Neural progenitor cell (in vitro differentiated cells): ENCODE data around the gene DACT1. TPM values are rescaled to one million over a fixed set of nuclear protein-coding genes. Genes with fewer than 3 reads are reported as not detected.

Experiments used
- DNase-seq: peaks from one replicate; pipeline ENCODE4 v3.0.0-alpha.2; 2016; ENCODE audit warnings: low spot score
- H2AFZ ChIP-seq: fragments of 200-600 bp; sonication (generic); replicated peaks from 2 replicates; pipeline ENCODE4 v1.6.1; 2016; ENCODE audit warnings: antibody characterized with exemption
- H3F3A ChIP-seq: fragments of 200-600 bp; sonication (generic); 2 replicates; pipeline ENCODE4 v1.6.1; 2016; ENCODE audit warnings: antibody characterized with exemption, low read depth
- H3K27ac ChIP-seq: fragments of 200-600 bp; sonication (generic); 2 replicates; pipeline ENCODE4 v1.5.1; 2016; ENCODE audit warnings: mild to moderate bottlenecking
- H3K27me3 ChIP-seq: fragments of 200-600 bp; sonication (generic); 2 replicates; pipeline ENCODE4 v1.6.1; 2016; ENCODE audit warnings: mild to moderate bottlenecking, moderate library complexity
- H3K36me3 ChIP-seq: fragments of 200-600 bp; sonication (generic); 2 replicates; pipeline ENCODE4 v1.5.1; 2016
- H3K4me1 ChIP-seq: fragments of 200-600 bp; sonication (generic); 2 replicates; pipeline ENCODE4 v1.6.1; 2016; ENCODE audit warnings: mixed run types
- H3K4me2 ChIP-seq: fragments of 200-600 bp; sonication (generic); 2 replicates; pipeline ENCODE4 v1.6.1; 2016
- H3K4me3 ChIP-seq: fragments of 200-600 bp; sonication (generic); 2 replicates; pipeline ENCODE4 v1.5.1; 2016
- H3K79me2 ChIP-seq: fragments of 200-600 bp; sonication (generic); 2 replicates; pipeline ENCODE4 v1.6.1; 2016; ENCODE audit warnings: low read depth
- H3K9ac ChIP-seq: fragments of 200-600 bp; sonication (generic); 2 replicates; pipeline ENCODE4 v1.6.1; 2016
- H3K9me3 ChIP-seq: fragments of 200-600 bp; sonication (generic); 2 replicates; pipeline ENCODE4 v1.5.1; 2016; ENCODE audit warnings: low read depth
- H4K20me1 ChIP-seq: fragments of 200-600 bp; sonication (generic); 2 replicates; pipeline ENCODE4 v1.6.1; 2016; ENCODE audit warnings: low read depth
- H3K27ac Mint-ChIP-seq: 3 replicates; pipeline ENCODE4 v1.8.0; 2021; ENCODE audit warnings: mixed read lengths
- H3K27me3 Mint-ChIP-seq: 2 replicates; pipeline ENCODE4 v1.8.0; 2022; ENCODE audit warnings: low read depth, mild to moderate bottlenecking, inconsistent platforms, moderate library complexity, mixed read lengths; ENCODE audit not compliant: insufficient read depth
- H3K36me3 Mint-ChIP-seq: 3 replicates; pipeline ENCODE4 v1.8.0; 2021; ENCODE audit warnings: mixed read lengths
- H3K4me1 Mint-ChIP-seq: 3 replicates; pipeline ENCODE4 v1.8.0; 2021; ENCODE audit warnings: mixed read lengths
- H3K4me3 Mint-ChIP-seq: 3 replicates; pipeline ENCODE4 v1.8.0; 2021; ENCODE audit warnings: mild to moderate bottlenecking, moderate library complexity, mixed read lengths
- H3K9me3 Mint-ChIP-seq: 3 replicates; pipeline ENCODE4 v1.8.0; 2020; ENCODE audit warnings: mixed read lengths
- EZH2 ChIP-seq: fragments of 200-600 bp; sonication (generic); IDR thresholded peaks from 2 replicates; pipeline ENCODE4 v1.6.1; 2017; ENCODE audit warnings: antibody characterized with exemption, mild to moderate bottlenecking, moderate library complexity
- EZH2phosphoT487 ChIP-seq: fragments of 200-600 bp; sonication (generic); IDR thresholded peaks from 2 replicates; pipeline ENCODE4 v1.6.1; 2017; ENCODE audit warnings: antibody characterized with exemption
- total RNA-seq: library from RNA; depleted of rRNA; stranded (reverse); fragments of >200 nt; gene quantifications from 2 replicates; pipeline ENCODE4 v1.2.3, GENCODE V29; 2015; ENCODE audit warnings: low replicate concordance
- TF ChIP-seq, protein P1 (sequence below): fragments of 200-600 bp; sonication (generic); IDR thresholded peaks from 2 replicates; pipeline ENCODE4 v1.5.1; 2017; ENCODE audit warnings: antibody characterized with exemption, mild to moderate bottlenecking

Gene DACT1
- total RNA-seq, 1 donor from 2014 or later = 3.4 TPM

DNA sequence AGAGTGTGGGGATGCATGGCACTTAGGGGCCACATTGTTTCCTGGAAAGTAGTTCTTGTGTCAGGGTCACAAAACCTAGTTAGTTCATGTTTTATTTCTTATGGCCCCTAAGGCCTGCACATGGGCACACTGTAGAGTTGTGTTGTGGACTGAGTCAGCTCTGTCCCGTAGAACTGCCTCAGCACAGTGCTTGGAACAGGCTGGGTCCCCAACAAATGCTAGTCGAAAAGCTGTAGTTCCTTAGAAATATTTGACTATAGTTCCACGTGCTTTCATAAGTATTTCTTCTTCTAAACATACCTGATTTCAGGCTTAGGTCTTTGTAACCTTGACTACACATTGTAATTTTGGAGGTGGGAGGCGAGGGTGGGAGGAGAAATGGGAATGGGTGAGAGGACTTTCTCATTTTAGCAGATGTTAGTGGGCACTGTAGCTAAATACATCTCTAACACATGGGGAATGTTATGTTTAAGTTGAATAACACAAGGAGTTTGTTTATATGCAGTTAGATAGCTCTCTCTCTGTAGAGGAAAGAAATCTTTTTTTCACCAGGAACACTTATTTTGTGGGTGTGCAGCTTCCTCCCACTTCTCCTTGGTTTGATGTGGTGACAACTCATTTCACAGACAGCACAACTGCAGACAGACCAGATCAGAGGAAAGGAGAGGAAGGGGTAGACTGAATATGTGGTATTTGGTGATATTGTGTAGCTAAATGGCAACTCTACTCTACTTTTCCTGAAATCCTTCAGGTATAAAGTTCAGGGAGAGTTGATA lies 39.5 kb upstream of the DACT1 start:
- Mint-ChIP-seq H3K9me3 (no peaks in the 10 kb centered on the region), H3K27me3 (no peaks in the 10 kb centered on the region), H3K36me3 (no peaks in the 10 kb centered on the region), H3K27ac (peak overlapping the region; percentile 22), H3K4me3 (no peak overlapping the region), H3K4me1 (no peaks in the 10 kb centered on the region)
- Histone ChIP-seq H3K4me2 (no peak overlapping the region), H3K27ac (no peak overlapping the region), H3K9me3 (no peaks in the 10 kb centered on the region), H3K79me2 (no peaks in the 10 kb centered on the region), H3K9ac (no peak overlapping the region), H3K27me3 (no peaks in the 10 kb centered on the region), H2AFZ (no peak overlapping the region), H3F3A (no peaks in the 10 kb centered on the region), H4K20me1 (no peaks in the 10 kb centered on the region), H3K4me1 (no peaks in the 10 kb centered on the region), H3K36me3 (no peaks in the 10 kb centered on the region), H3K4me3 (no peak overlapping the region)
- TF ChIP-seq EZH2 = no peak
- TF ChIP-seq, protein P1, sequence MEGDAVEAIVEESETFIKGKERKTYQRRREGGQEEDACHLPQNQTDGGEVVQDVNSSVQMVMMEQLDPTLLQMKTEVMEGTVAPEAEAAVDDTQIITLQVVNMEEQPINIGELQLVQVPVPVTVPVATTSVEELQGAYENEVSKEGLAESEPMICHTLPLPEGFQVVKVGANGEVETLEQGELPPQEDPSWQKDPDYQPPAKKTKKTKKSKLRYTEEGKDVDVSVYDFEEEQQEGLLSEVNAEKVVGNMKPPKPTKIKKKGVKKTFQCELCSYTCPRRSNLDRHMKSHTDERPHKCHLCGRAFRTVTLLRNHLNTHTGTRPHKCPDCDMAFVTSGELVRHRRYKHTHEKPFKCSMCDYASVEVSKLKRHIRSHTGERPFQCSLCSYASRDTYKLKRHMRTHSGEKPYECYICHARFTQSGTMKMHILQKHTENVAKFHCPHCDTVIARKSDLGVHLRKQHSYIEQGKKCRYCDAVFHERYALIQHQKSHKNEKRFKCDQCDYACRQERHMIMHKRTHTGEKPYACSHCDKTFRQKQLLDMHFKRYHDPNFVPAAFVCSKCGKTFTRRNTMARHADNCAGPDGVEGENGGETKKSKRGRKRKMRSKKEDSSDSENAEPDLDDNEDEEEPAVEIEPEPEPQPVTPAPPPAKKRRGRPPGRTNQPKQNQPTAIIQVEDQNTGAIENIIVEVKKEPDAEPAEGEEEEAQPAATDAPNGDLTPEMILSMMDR = no peak
- TF ChIP-seq EZH2phosphoT487 = no peak
- no peak for DNase-seq

DNA sequence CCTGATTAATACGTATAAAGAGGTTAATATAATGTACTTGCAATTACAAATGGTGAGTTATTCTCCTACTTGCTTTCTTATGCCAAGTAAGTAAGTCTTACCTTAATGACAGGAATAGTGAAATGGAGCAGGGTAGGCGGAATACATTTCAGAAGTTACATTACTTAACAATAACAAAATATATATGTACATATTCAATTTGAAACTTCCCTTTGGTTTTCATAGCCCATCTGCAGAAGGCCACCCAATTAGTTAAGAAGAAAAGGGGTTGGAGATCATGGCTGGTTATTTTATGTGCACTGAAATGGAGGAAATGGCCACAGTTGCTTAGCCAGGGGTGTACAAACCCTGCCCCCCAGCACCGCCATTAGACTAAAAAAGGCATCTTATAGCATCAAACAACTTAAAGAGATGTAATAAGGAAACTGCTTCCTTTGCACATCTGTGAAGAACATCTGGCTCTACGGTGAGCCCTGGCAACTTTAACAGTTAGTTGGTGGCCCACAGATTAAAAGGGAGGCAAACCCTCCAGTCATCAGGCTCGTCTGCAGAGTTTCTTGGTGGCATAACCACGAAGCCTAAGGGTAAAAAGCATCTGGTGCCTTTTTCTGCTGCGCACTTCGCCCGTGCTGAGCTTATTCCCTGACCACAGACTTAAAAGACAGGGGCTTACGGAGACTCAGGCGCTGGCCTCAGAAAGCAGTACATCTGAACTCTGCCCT lies 38.8 kb upstream of the DACT1 start:
- no peak overlapping the region for H2AFZ ChIP-seq
- Mint-ChIP-seq H3K4me1 (no peaks in the 10 kb centered on the region), H3K27ac (no peak overlapping the region), H3K27me3 (no peaks in the 10 kb centered on the region), H3K9me3 (no peaks in the 10 kb centered on the region), H3K4me3 (no peak overlapping the region), H3K36me3 (no peaks in the 10 kb centered on the region)
- H3K9ac ChIP-seq = no peak overlapping the region
- no peak overlapping the region for H3K4me3 ChIP-seq
- H3K27ac ChIP-seq = no peak overlapping the region
- H3K4me2 ChIP-seq = no peak overlapping the region
- no peaks in the 10 kb centered on the region for H3K4me1 ChIP-seq
- H3K36me3 ChIP-seq = no peaks in the 10 kb centered on the region
- no peaks in the 10 kb centered on the region for H3K9me3 ChIP-seq
- H3F3A ChIP-seq = no peaks in the 10 kb centered on the region
- no peaks in the 10 kb centered on the region for H3K27me3 ChIP-seq
- H4K20me1 ChIP-seq = no peaks in the 10 kb centered on the region
- H3K79me2 ChIP-seq = no peaks in the 10 kb centered on the region
- TF ChIP-seq, protein P1 = no peak
- TF ChIP-seq EZH2phosphoT487 (no peak), EZH2 (no peak)
- no peak for DNase-seq

DNA sequence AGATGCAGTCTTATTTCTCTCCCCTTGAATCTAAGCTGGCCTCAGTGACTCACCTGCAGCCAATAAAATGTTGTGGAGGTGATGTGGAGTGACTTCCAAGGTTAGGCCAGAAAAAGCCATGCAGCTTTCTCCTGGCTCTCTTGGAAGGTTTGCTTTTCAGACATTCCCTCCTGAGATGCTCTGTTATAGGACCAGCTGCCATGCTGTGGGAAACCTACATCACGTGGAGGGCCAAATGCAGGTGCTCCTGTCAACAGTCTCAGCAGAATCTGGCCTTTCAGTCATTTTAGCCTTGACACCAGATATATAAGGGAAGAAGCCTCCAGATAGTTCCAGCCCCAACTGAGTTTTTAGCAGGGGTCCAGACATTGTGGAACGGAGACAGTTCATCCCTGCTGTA lies 38.1 kb upstream of the DACT1 start:
- H3K27me3 Mint-ChIP-seq = no peaks in the 10 kb centered on the region
- no peaks in the 10 kb centered on the region for H3K36me3 Mint-ChIP-seq
- H3K27me3 ChIP-seq = no peaks in the 10 kb centered on the region
- no peak overlapping the region for H2AFZ ChIP-seq
- H3K9me3 Mint-ChIP-seq = no peaks in the 10 kb centered on the region
- no peaks in the 10 kb centered on the region for H3K4me1 Mint-ChIP-seq
- H3K27ac ChIP-seq = no peak overlapping the region
- no peaks in the 10 kb centered on the region for H3K9me3 ChIP-seq
- H3K27ac Mint-ChIP-seq = no peak overlapping the region
- no peak overlapping the region for H3K9ac ChIP-seq
- H3F3A ChIP-seq = no peaks in the 10 kb centered on the region
- no peak overlapping the region for H3K4me3 ChIP-seq
- H3K36me3 ChIP-seq = no peaks in the 10 kb centered on the region
- DNase-seq = no peak
- H3K4me3 Mint-ChIP-seq = no peak overlapping the region
- no peaks in the 10 kb centered on the region for H4K20me1 ChIP-seq
- H3K4me1 ChIP-seq = no peaks in the 10 kb centered on the region
- no peak overlapping the region for H3K4me2 ChIP-seq
- TF ChIP-seq EZH2phosphoT487 (no peak), EZH2 (no peak)
- TF ChIP-seq, protein P1 = no peak
- H3K79me2 ChIP-seq = no peaks in the 10 kb centered on the region
